GM21381 (cell line): ENCODE results near the gene EVI2B.
"Not testable (repeated sequence)": the region's sequence is repeated elsewhere in the genome, so short reads cannot be mapped to it uniquely, and the experiment has no call there.

Experiments used
- ATAC-seq: cut with Tn5 transposase; IDR thresholded peaks from one replicate; pipeline ENCODE4 v1.9.1; 2021; ENCODE audit warnings: mild to moderate bottlenecking, moderate library complexity; ENCODE audit not compliant: unreplicated experiment

The EVI2B gene

GRCh38 chr17:31311526-31311925, 2.3 kb downstream of the EVI2B start:
- no peak for ATAC-seq

DNA sequence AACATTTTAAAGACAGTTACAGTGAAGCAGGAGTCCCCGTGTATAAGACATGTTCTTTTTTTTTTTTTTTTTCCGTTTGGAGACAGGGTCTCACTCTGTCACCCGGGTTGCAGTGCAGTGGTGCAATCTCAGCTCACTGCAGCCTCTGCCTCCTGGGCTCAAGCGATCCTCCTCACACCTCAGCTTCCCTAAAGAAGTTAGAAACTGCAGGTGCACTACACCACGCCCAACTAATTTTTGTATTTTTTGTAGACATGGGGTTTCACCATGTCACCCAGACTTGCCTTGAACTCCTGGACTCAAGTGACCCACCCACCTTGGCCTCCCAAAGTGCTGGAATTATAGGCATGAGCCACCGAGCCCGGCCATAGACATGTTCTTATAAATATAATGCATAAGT, 3.0 kb downstream of the EVI2B start:
- no peak for ATAC-seq

- ATAC-seq = no peak
Measured at GRCh38 chr17:31310260-31310659, 3.6 kb downstream of the EVI2B start.

DNA sequence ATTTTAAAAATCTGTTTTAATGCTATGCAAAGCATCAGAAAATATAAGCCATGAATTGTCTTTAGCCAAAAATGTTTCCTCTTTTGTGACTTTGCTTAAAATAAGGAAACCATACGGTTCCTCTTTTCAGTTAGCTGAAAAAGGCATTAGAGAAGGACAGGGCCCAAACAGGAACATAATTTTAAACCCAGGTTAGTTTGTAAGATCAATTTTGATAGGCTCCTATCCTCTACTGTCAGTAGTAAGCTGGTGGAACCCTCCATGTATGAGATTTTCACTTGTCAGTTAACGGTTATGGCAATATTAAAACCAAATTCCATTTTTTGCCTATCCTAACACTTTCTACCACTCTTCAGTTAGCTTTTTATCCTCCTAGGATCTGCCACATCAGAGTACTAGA, 4.3 kb downstream of the EVI2B start:
- no peak for ATAC-seq

- no peak for ATAC-seq
Measured at GRCh38 chr17:31308372-31309334, 5.2 kb downstream of the EVI2B start.

GRCh38 chr17:31307640-31308039, 6.2 kb downstream of the EVI2B start:
- no peak for ATAC-seq

- ATAC-seq = no peak
Measured at GRCh38 chr17:31299624-31300023, 14.2 kb downstream of the EVI2B start.

DNA sequence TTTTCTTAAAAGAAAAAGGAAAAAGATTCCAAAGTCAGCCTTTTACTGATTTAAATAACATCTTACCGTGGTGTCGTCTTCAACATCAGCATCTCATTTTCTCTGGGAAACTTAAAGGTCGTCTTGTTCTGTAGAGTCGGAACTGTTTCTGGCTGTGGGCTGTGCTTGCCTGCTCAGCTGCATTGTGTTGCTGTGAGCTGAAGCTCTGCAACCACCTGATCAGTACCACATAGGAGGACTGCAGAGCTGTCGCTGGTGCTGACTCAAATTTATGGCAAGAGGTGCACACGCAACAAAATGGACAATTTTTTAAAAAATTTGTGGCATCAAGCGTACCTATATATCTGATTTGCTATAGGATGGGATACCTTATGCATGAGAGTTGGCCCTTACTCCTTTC, 16.8 kb downstream of the EVI2B start, which contains the start of gene OMG:
TSS of gene OMG (minus strand) at position 150 of the 400 bp plus-strand sequence. CDS start 908 bp downstream, outside the sequence.
- ATAC-seq = no peak

DNA sequence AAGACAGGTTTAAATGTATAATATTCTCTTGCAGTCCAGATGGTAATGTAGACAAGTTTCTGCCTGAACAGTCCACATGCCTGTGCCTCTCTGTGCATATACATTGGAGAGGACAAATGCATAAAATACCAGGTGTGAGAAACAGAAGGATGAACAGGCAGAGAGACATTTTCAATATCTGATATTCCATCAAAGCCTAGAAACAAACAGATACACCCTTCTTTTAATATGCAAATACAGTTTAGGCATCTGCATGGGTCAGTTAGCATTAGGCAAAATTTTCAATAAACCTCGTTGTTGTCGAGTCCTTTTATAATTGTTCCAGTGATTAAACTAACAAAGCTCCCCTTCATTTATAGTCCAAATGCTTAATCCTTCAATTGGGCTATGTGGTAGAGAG, 17.7 kb downstream of the EVI2B start:
- no peak for ATAC-seq

DNA sequence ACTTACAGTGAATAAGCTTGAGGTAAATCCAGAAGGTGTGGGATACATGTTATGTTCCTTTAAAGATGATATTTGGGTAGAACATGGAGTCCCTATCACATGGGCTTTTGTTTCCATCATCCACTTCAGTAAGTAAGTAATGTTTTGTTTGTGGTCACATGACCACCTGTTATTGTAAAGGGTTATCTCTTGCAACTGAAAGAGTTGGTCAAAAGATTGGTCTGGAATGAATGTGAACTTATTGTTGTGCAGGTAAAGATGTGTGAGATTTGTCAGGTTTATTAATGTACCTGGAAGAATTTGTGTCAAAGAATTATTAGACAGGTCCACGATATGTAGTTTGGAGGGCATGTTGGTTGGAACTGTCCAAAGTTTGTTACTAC, 18.4 kb downstream of the EVI2B start:
- ATAC-seq = no peak

- no peak for ATAC-seq
Measured at GRCh38 chr17:31294820-31295488, 18.9 kb downstream of the EVI2B start.

- no peak for ATAC-seq
Measured at GRCh38 chr17:31294231-31294630, 19.6 kb downstream of the EVI2B start.

- ATAC-seq = no peak
Measured at GRCh38 chr17:31293581-31293980, 20.3 kb downstream of the EVI2B start.

- no peak for ATAC-seq
Measured at GRCh38 chr17:31291820-31292219, 22.0 kb downstream of the EVI2B start.

DNA sequence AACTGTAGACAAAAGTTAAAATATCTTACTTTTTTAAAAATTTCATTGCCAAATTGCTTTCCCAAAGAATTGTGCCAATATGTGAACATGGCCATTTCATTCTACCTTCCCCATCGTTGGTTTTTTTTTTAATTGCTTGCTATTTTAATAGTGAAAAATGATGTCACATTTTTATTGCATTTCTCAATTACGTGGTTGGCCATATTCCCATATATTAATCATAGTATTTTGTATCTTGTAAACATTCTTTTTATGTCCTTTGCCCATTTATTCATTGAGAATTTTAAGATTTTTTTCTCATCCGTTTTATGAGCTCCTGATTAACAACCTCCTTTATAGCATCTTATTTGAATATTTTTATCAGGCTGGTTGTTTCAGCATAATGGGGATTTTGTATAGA, 24.1 kb downstream of the EVI2B start:
- no peak for ATAC-seq

DNA sequence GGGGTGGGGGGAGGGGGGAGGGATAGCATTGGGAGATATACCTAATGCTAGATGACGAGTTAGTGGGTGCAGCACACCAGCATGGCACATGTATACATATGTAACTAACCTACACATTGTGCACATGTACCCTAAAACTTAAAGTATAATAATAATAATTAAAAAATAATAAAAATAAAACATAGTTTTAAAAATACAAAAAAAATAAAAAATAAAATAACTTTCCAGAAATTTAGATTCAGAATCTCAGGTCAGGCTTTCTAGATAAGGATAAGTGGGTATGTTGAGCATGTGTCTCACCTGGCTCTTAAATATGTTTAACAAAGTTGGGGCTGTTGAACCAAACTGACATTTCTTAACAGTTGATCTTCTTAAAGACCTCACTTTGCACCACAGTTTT, 25.9 kb downstream of the EVI2B start:
- not testable (repeated sequence) for ATAC-seq

DNA sequence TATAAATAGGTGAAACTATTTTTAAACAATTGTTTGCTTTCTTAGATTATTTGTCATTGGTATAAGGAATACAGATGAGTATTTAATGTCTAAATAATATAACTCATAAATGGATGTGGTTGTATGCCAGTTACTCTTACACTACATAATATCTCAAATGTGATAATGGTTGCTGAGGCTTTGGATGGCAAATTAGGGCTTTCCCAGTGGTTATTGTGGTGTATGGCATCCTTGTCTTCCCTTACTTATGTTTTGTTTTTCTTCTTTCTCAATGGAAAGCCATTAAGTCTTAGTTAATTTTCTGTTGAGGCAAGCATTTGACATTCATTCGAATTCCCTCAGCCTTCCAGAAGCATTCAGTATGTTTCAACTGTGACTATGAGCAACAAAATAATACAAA, 27.3 kb downstream of the EVI2B start:
- ATAC-seq = no peak

DNA sequence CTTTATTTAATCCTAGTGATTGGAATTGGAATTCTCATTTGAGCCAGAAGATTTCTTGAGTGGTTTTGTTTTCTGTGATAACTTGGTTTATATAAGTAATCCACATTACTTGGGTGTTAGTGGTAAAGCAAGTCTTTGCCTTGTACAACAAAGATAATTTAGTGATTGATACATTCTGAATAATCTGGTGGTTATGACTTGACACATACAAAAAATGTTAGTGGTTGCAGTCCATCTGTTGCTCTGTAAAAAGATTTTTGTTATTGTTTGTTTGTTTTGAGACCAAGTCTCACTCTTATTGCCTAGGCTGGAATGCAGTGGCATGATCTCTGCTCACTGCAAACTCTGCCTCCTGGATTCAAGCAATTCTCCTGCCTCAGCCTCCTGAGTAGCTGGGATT, 30.0 kb downstream of the EVI2B start:
- ATAC-seq = no peak

- ATAC-seq = no peak
Measured at GRCh38 chr17:31281061-31281460, 32.8 kb downstream of the EVI2B start.

GRCh38 chr17:31279401-31279800, 34.5 kb downstream of the EVI2B start:
- no peak for ATAC-seq

- no peak for ATAC-seq
Measured at GRCh38 chr17:31275116-31275515, 38.7 kb downstream of the EVI2B start.

DNA sequence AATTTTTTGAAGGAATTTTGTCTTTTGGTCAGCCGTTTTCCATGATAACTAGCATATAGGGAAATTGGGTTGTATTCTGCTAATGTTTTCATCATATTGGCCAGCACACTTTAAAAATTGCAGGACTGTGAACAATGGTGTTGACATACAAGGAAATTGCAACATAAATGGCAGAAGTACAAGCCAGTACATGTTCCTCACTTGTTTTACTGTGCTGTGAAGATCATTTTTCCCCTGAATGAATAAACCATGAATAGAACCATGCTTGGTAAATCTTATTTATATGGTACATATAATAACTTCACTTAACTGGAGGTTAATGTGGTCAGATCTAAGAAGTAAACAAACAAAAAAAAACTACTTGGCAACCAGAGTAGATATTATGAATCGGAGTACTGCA, 39.6 kb downstream of the EVI2B start:
- ATAC-seq = no peak
